GM23338 (cell line): ENCODE measurements around the gene ZIC5. TPM values are rescaled to one million over a fixed set of nuclear protein-coding genes. Genes with fewer than 3 reads are reported as not detected.

Experiments used
- ATAC-seq: fragments of 200-7000 bp; cut with Tn5 transposase; 3 replicates; pipeline ENCODE4 v1.9.1; 2020
- DNase-seq: peaks from one replicate; pipeline ENCODE4 v3.0.0-alpha.2; 2015; ENCODE audit warnings: low spot score
- H2AFZ ChIP-seq: fragments of 200-600 bp; sonication (generic); 2 replicates; pipeline ENCODE4 v1.8.0; 2016; ENCODE audit warnings: antibody characterized with exemption, mild to moderate bottlenecking, moderate library complexity
- H3F3A ChIP-seq: fragments of 200-600 bp; sonication (generic); replicated peaks from 2 replicates; pipeline ENCODE4 v1.8.0; 2017; ENCODE audit warnings: antibody characterized with exemption, mixed run types, low read depth
- H3K27ac ChIP-seq: fragments of 200-600 bp; sonication (generic); 2 replicates; pipeline ENCODE4 v1.6.1; 2016; ENCODE audit warnings: low read depth
- H3K27me3 ChIP-seq: fragments of 200-600 bp; sonication (generic); 2 replicates; pipeline ENCODE4 v1.8.0; 2016; ENCODE audit warnings: mild to moderate bottlenecking, mixed run types, moderate library complexity; ENCODE audit not compliant: insufficient read depth
- H3K36me3 ChIP-seq: fragments of 200-600 bp; sonication (generic); 2 replicates; pipeline ENCODE4 v1.8.0; 2016; ENCODE audit warnings: mild to moderate bottlenecking; ENCODE audit not compliant: insufficient read depth
- H3K4me1 ChIP-seq: fragments of 200-600 bp; sonication (generic); 2 replicates; pipeline ENCODE4 v1.8.0; 2016; ENCODE audit warnings: mild to moderate bottlenecking, moderate library complexity; ENCODE audit not compliant: insufficient read depth
- H3K4me2 ChIP-seq: fragments of 200-600 bp; sonication (generic); 2 replicates; pipeline ENCODE4 v1.7.1; 2017; ENCODE audit warnings: mixed run types
- H3K4me3 ChIP-seq: fragments of 200-600 bp; sonication (generic); 2 replicates; pipeline ENCODE4 v1.6.1; 2016; ENCODE audit warnings: mixed run types
- H3K79me2 ChIP-seq: fragments of 200-600 bp; sonication (generic); replicated peaks from 2 replicates; pipeline ENCODE4 v1.8.0; 2017; ENCODE audit warnings: mild to moderate bottlenecking; ENCODE audit not compliant: insufficient read depth
- H3K9me2 ChIP-seq: fragments of 200-600 bp; sonication (generic); 2 replicates; pipeline ENCODE4 v1.8.0; 2017; ENCODE audit not compliant: insufficient read depth
- H4K20me1 ChIP-seq: fragments of 200-600 bp; sonication (generic); replicated peaks from 2 replicates; pipeline ENCODE4 v1.8.0; 2017; ENCODE audit warnings: mild to moderate bottlenecking; ENCODE audit not compliant: insufficient read depth
- H3K27ac Mint-ChIP-seq: 2 replicates; pipeline ENCODE4 v1.8.0; 2020; ENCODE audit warnings: inconsistent platforms, mild to moderate bottlenecking, moderate library complexity, mixed read lengths
- H3K27me3 Mint-ChIP-seq: 3 replicates; pipeline ENCODE4 v1.8.0; 2022; ENCODE audit warnings: low read depth, mild to moderate bottlenecking, moderate library complexity, mixed read lengths, inconsistent platforms; ENCODE audit not compliant: insufficient read depth, poor library complexity
- H3K36me3 Mint-ChIP-seq: 3 replicates; pipeline ENCODE4 v1.8.0; 2021; ENCODE audit warnings: low read depth, mild to moderate bottlenecking, inconsistent platforms, moderate library complexity, mixed read lengths
- H3K4me1 Mint-ChIP-seq: 3 replicates; pipeline ENCODE4 v1.8.0; 2020; ENCODE audit warnings: mild to moderate bottlenecking, inconsistent platforms, mixed read lengths
- H3K4me3 Mint-ChIP-seq: 3 replicates; pipeline ENCODE4 v1.8.0; 2021; ENCODE audit warnings: moderate library complexity, mild to moderate bottlenecking, inconsistent platforms, mixed read lengths
- H3K9me3 Mint-ChIP-seq: 3 replicates; pipeline ENCODE4 v1.8.0; 2020; ENCODE audit warnings: moderate library complexity, mild to moderate bottlenecking, inconsistent platforms, mixed read lengths
- CREB1 ChIP-seq: fragments of 250-450 bp; sonication (Bioruptor Pico); IDR thresholded peaks from 2 replicates; pipeline ENCODE4 v1.5.0; 2020; ENCODE audit warnings: low read depth, mild to moderate bottlenecking, moderate library complexity
- ZNF331 ChIP-seq: fragments of 250-450 bp; sonication (Bioruptor Pico); IDR thresholded peaks from 2 replicates; pipeline ENCODE4 v1.5.0; 2020; ENCODE audit warnings: low read depth, mild to moderate bottlenecking, moderate library complexity
- polyA plus RNA-seq: library from polyadenylated mRNA; unstranded; fragments of >200 nt; fragmentation: Nextera tagmentation; extraction: Ambion mirVana; gene quantifications from 2 replicates; pipeline ENCODE4 v1.2.1, GENCODE V29; 2016
- total RNA-seq: library from RNA; depleted of rRNA; stranded (reverse); fragments of >200 nt; shearing (Covaris generic); gene quantifications from 2 replicates; pipeline ENCODE4 v1.2.3, GENCODE V29; 2014
- TF ChIP-seq, protein P1 (sequence below): fragments of 250-450 bp; sonication (Bioruptor Pico); IDR thresholded peaks from 2 replicates; pipeline ENCODE4 v1.5.0; 2020; ENCODE audit warnings: mild to moderate bottlenecking, moderate library complexity
- TF ChIP-seq, protein P2 (sequence below), 2 experiments: fragments of 200-600 bp in 1 of 2; sonication (generic) in 1 of 2; conservative IDR thresholded peaks; 2 replicates each; pipeline versions ENCODE4 v1.5.1 to v1.6.1; 2016 to 2017; ENCODE audit warnings: antibody characterized with exemption in 2 of 2, low read depth in 2 of 2, mild to moderate bottlenecking in 2 of 2, moderate library complexity in 1 of 2

Gene ZIC5
- total and polyA plus RNA-seq, 2 experiments from 2014 or later = 14.1 to 28.0 TPM

DNA sequence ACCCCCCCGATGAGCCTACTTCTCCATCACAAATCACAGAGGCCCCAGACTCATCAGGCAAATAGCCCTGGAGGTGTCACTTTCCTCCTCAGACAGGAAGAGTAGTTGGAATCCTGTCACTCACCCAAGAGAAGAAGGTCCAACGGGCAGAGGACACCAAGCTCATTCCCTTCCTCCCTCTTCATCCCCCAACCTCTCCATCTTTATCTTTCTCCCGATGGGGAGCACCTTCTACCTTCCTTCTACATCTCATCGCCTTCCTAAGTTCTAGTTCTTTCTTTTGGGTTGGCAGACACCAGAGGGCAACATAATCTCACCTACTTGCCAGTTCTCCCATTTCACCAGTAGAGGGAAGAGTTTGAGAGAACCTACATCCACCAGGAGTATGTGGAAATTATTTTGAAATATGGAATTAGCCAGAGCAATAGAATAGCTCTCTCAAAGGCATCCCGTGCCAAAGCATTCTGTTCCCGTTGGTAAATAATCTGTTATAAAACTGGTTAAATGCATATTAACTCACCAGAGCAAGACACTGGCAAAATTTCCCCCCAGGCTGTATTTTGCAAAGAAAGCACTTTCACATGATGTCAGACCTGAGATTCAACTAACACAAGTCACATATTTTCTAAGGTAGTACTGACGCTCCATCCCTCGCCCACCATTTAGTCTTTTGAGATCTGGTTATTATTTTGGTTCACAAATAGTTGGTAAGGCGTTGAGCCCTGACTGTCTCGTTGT, 55.0 kb downstream of the ZIC5 start:
- Histone ChIP-seq H3K9me2 (no peaks in the 10 kb centered on the region), H3K79me2 (no peaks in the 10 kb centered on the region), H3F3A (peaks cover 5% of the 10 kb centered on the region; the same call in 1 of the 2 replicates), H3K27ac (no peak overlapping the region), H3K4me1 (peaks cover 14% of the 10 kb centered on the region), H3K36me3 (no peaks in the 10 kb centered on the region), H4K20me1 (no peaks in the 10 kb centered on the region), H2AFZ (no peak overlapping the region), H3K4me2 (no peak overlapping the region), H3K27me3 (no peaks in the 10 kb centered on the region), H3K4me3 (no peak overlapping the region)
- Mint-ChIP-seq H3K4me3 (no peak overlapping the region), H3K4me1 (peaks cover 20% of the 10 kb centered on the region), H3K27ac (no peak overlapping the region), H3K27me3 (peaks cover 4% of the 10 kb centered on the region), H3K36me3 (no peaks in the 10 kb centered on the region; the same call in 2 of the 3 replicates), H3K9me3 (no peaks in the 10 kb centered on the region; the same call in 2 of the 3 replicates)
- ATAC-seq = peak; percentile 85
- peak; percentile 85 for DNase-seq
- TF ChIP-seq, protein P1, sequence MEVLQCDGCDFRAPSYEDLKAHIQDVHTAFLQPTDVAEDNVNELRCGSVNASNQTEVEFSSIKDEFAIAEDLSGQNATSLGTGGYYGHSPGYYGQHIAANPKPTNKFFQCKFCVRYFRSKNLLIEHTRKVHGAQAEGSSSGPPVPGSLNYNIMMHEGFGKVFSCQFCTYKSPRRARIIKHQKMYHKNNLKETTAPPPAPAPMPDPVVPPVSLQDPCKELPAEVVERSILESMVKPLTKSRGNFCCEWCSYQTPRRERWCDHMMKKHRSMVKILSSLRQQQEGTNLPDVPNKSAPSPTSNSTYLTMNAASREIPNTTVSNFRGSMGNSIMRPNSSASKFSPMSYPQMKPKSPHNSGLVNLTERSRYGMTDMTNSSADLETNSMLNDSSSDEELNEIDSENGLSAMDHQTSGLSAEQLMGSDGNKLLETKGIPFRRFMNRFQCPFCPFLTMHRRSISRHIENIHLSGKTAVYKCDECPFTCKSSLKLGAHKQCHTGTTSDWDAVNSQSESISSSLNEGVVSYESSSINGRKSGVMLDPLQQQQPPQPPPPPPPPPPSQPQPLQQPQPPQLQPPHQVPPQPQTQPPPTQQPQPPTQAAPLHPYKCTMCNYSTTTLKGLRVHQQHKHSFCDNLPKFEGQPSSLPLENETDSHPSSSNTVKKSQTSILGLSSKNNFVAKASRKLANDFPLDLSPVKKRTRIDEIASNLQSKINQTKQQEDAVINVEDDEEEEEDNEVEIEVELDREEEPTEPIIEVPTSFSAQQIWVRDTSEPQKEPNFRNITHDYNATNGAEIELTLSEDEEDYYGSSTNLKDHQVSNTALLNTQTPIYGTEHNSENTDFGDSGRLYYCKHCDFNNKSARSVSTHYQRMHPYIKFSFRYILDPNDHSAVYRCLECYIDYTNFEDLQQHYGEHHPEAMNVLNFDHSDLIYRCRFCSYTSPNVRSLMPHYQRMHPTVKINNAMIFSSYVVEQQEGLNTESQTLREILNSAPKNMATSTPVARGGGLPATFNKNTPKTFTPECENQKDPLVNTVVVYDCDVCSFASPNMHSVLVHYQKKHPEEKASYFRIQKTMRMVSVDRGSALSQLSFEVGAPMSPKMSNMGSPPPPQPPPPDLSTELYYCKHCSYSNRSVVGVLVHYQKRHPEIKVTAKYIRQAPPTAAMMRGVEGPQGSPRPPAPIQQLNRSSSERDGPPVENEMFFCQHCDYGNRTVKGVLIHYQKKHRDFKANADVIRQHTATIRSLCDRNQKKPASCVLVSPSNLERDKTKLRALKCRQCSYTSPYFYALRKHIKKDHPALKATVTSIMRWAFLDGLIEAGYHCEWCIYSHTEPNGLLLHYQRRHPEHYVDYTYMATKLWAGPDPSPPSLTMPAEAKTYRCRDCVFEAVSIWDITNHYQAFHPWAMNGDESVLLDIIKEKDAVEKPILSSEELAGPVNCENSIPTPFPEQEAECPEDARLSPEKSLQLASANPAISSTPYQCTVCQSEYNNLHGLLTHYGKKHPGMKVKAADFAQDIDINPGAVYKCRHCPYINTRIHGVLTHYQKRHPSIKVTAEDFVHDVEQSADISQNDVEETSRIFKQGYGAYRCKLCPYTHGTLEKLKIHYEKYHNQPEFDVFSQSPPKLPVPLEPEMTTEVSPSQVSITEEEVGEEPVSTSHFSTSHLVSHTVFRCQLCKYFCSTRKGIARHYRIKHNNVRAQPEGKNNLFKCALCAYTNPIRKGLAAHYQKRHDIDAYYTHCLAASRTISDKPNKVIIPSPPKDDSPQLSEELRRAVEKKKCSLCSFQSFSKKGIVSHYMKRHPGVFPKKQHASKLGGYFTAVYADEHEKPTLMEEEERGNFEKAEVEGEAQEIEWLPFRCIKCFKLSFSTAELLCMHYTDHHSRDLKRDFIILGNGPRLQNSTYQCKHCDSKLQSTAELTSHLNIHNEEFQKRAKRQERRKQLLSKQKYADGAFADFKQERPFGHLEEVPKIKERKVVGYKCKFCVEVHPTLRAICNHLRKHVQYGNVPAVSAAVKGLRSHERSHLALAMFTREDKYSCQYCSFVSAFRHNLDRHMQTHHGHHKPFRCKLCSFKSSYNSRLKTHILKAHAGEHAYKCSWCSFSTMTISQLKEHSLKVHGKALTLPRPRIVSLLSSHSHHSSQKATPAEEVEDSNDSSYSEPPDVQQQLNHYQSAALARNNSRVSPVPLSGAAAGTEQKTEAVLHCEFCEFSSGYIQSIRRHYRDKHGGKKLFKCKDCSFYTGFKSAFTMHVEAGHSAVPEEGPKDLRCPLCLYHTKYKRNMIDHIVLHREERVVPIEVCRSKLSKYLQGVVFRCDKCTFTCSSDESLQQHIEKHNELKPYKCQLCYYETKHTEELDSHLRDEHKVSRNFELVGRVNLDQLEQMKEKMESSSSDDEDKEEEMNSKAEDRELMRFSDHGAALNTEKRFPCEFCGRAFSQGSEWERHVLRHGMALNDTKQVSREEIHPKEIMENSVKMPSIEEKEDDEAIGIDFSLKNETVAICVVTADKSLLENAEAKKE (CRISPR knock-in tag) = peak; percentile 76; the same call in 1 of the 2 replicates
- TF ChIP-seq, protein P2, sequence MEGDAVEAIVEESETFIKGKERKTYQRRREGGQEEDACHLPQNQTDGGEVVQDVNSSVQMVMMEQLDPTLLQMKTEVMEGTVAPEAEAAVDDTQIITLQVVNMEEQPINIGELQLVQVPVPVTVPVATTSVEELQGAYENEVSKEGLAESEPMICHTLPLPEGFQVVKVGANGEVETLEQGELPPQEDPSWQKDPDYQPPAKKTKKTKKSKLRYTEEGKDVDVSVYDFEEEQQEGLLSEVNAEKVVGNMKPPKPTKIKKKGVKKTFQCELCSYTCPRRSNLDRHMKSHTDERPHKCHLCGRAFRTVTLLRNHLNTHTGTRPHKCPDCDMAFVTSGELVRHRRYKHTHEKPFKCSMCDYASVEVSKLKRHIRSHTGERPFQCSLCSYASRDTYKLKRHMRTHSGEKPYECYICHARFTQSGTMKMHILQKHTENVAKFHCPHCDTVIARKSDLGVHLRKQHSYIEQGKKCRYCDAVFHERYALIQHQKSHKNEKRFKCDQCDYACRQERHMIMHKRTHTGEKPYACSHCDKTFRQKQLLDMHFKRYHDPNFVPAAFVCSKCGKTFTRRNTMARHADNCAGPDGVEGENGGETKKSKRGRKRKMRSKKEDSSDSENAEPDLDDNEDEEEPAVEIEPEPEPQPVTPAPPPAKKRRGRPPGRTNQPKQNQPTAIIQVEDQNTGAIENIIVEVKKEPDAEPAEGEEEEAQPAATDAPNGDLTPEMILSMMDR (conservative IDR thresholded peaks at IDR 0.05; ENCODE audit: low read depth in 2 of 2) = peak; percentile 99 to 100
- TF ChIP-seq ZNF331 (CRISPR knock-in tag) (no peak), CREB1 (CRISPR knock-in tag) (0 out of 2 replicates have a peak, but pooled peaks have one; percentile 12)
